Cardiac septum (tissue), 1 donor: ENCODE measurements around the gene CTH. TPM values are rescaled to one million over a fixed set of nuclear protein-coding genes. Genes with fewer than 3 reads are reported as not detected.

Source experiments
- DNase-seq: peaks from one replicate; pipeline ENCODE4 v3.0.0-alpha.2; 2020; ENCODE audit warnings: low spot score
- intact Hi-C: fragments of 100-400 bp; cut with DNase I; formaldehyde crosslinking; loops from one replicate; pipeline ENCODE4 v1.14.0; 2022
- total RNA-seq: library from RNA; stranded (reverse); fragmentation: NEBNext Ultra II Directional; extraction: Animal tissue kit (Norgen Biotek cat#: 25700); gene quantifications from one replicate; pipeline ENCODE4 v1.2.1, GENCODE V29; 2021
- donor health status: DM: no; HTN: no; CAD: no.

The CTH gene
- total RNA-seq, 1 donor from 2014 or later: 0.43 TPM

GRCh38 chr1:70486676-70487458 lies 75.8 kb downstream of the CTH start:
- DNase-seq: no peak
- intact Hi-C loops: loop anchor here (10.0 kb wide), 1 partner anchor 52 kb away; no protein-coding TSS in a partner anchor

DNA sequence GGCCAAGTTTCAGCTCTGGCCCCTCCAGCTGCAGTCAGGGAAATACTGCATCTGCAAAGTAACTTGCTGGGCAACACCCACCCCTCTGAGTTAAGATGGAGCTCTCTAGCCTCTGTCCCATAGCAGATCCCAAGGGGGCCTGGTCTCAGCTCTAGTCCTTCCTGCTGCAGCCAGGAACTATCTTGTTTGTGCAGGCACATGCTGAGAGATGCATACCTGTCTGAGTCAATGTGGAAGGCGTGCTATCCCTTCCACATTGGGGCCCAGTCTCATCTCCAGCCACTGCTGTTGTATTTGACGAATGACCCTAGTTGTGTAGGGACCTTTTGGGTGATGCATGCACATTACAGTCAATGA lies 76.4 kb downstream of the CTH start:
- intact Hi-C loops: loop anchor here (10.0 kb wide), 1 partner anchor 53 kb away; no protein-coding TSS in a partner anchor

GRCh38 chr1:70487910-70488665 lies 77.0 kb downstream of the CTH start:
- no peak for DNase-seq
- intact Hi-C loops: loop anchor here (10.0 kb wide), 1 partner anchor 53 kb away; no protein-coding TSS in a partner anchor

More for the DNA sequence above, 76.4 kb downstream of the CTH start:
- DNase-seq: no peak

Other genes with a start within 250 kb of the CTH start
- 10.6 TPM for gene LRRC40, start 205.7 kb upstream of the CTH start, total RNA-seq
- 64.8 TPM for gene SRSF11, start 189.9 kb upstream of the CTH start, total RNA-seq
- 11.8 TPM for gene ANKRD13C, start 56.5 kb upstream of the CTH start, total RNA-seq